EH (cell line): Measurements from ENCODE around the gene FREY1.

Experiments
- DNase-seq: peaks from one replicate; pipeline ENCODE4 v3.0.0-alpha.2; 2015; ENCODE audit warnings: low read depth

The FREY1 gene

DNA sequence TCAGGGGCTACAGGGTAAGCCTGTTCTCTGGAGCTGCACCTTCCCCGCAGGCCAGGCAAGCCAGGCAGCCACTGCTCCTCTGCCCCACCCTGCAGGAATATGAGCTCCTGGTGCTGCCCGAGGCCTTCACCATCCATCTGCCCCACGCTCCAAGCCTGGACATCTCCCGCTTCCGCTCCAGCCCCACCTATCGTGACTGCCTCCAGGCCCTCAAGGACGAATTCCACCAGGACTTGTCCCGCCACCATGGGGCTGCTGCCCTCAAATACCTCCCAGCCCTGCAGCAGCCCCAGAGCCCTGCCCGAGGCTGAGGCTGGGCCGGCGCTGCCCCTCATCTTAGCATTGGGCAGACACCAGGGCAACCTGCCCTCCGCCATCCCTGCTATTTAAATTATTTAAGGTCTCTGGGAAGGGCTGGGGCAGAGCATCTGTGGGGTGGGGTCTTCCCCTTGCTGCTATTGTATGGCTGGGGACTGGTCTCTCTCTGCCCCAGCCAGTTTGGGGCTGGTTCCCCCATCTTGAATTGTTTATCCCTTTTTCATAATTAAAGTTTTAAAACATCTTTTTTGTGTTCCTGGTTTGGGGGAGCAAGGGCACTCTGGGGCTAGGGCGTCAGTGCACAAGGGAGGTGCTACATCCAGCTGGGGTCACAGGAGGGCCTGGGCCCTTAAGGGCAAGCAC is 21.6 kb upstream of the FREY1 start:
- no peak for DNase-seq

GRCh38 chr11:45927684-45928413 is 20.8 kb upstream of the FREY1 start:
- DNase-seq, result no peak

DNA sequence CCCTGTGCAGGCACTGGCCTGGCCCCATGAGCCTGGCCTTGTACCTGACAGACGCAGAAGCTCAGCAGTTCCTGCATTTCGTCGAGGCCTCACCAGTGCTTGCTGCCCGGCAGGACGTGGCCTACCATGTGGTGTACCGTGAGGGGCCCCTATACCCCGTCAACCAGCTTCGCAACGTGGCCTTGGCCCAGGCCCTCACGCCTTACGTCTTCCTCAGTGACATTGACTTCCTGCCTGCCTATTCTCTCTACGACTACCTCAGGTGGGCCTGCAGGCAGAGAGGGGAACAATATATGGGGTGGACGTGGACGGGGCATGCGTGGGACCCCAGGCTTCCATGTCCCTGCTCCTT is 20.2 kb upstream of the FREY1 start:
- DNase-seq, result no peak

DNA sequence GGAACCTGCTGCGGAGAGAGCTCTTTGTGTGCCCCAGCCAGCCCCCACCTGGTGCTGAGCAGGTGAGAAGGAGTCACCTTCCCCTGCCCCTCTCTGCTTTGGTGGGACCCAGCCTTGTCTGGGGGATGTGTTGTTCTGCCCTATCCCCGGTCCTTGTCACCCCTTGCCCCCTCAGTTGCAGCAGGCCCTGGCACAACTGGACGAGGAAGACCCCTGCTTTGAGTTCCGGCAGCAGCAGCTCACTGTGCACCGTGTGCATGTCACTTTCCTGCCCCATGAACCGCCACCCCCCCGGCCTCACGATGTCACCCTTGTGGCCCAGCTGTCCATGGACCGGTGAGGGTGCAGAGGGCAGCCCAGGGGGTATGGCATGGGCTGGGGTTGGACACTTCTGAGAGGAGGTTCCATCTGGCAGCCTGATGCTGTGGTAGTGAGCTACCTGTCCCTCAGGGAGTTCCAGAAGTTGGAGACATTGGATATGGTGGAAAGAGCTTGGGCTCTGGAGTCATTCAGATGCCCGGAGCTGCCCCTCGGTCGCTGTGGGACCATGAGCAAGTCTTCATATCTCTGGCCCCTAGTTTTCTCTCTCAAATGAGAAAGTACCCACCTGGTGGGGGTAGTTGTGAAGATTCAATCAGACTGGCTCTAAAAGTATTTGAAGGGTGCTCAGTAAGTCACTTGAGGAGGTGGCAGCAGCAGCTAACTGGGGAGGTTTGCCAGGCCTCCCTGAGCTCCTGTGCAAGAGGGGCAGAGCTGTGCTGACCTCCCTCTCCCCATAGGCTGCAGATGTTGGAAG is 19.7 kb upstream of the FREY1 start:
- DNase-seq, result no peak

DNA sequence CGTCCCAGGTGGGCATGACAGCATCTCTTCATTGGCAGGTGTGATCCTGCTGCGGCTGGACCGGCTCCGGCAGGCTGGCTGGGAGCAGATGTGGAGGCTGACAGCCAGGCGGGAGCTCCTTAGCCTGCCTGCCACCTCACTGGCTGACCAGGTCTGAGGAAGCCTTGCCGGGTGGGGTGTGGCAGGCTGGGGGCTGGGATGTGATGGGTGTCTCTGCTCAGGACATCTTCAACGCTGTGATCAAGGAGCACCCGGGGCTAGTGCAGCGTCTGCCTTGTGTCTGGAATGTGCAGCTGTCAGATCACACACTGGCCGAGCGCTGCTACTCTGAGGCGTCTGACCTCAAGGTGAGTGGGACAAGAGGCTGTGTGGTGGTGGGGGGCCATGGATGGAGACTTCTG is 18.9 kb upstream of the FREY1 start:
- no peak for DNase-seq

DNA sequence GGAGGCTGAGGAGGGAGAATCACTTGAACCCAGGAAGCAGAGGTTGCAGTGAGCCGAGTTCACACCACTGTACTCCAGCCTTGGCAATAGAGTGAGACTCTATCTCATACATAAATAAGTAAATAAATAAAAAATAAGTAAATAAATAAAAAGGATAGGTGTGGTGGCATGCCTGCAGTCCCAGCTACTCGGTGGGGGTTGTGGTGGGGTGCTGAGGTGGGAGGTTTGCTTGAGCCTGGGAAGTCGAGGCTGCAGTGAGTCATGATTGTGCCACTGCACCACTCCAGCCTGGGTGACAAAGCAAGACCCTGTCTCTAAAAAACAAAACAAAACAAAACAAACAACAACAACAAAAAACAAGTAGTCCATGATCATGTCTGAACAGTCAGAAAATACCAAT is 18.5 kb upstream of the FREY1 start:
- DNase-seq, result no peak

- no peak for DNase-seq
Measured at GRCh38 chr11:45924927-45925326, 17.9 kb upstream of the FREY1 start.

DNA sequence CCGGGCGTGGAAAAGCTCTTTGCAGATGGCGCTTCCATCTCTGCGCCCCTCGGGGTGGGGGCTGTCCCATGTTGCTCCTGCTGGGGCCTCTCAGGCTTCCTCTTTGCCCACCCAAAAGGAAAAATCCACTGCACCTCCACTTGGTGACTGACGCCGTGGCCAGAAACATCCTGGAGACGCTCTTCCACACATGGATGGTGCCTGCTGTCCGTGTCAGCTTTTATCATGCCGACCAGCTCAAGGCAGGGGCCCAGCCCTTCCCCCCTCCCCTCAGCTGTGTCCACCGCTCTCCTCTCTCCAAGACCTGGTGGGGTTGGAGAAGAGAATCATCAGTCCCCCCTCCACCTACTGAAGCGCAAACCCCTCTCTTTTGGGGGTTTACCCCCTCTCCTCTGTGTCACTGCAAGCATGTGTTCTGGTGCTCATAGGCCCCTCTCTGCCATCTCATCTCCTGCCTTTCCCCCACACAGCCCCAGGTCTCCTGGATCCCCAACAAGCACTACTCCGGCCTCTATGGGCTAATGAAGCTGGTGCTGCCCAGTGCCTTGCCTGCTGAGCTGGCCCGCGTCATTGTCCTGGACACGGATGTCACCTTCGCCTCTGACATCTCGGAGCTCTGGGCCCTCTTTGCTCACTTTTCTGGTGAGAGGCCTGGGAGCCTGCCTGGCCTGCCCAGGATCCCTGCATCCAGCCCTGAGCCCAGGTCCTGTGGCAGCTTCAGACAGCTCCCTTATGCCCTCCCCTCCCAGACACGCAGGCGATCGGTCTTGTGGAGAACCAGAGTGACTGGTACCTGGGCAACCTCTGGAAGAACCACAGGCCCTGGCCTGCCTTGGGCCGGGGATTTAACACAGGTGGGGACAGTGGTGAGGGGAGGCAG is 17.2 kb upstream of the FREY1 start:
- no peak for DNase-seq

DNA sequence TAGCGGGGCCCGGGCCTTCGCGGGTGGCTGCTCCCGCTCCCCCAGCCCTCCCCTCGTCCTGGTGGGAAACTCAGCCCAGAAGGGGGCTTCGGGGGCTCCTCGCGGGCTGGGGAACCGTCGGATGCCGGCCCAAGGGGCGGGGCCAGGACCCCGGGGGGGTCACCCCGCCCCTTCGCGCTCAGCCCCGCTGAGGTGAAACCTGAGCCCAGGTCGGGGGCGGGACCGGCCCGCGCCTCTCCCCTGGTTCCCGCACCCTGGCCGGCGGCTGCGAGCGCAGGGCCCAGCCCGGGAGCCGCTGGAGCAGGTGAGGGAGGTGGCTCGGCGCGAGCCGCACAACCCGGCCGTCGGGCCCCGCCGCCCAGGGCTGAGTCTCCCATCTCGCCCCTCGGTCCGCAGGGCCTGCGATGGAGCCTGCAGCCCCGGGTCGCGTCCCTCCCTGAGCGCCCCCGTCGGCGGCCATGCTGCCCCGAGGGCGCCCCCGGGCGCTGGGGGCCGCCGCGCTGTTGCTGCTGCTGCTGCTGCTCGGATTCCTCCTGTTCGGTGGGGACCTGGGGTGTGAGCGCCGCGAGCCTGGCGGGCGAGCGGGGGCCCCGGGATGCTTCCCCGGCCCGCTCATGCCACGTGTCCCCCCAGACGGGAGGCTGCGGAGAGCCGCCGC is 15.5 kb upstream of the FREY1 start, which contains the start of gene LARGE2:
TSS of gene LARGE2 (plus strand) at position 232 of the 658 bp plus-strand sequence. CDS start at position 459, 227 bp downstream.
- no peak for DNase-seq

GRCh38 chr11:45921561-45922424 is 14.7 kb upstream of the FREY1 start:
- DNase-seq, result no peak

- no peak for DNase-seq
Measured at GRCh38 chr11:45920531-45921477, 13.7 kb upstream of the FREY1 start.

DNA sequence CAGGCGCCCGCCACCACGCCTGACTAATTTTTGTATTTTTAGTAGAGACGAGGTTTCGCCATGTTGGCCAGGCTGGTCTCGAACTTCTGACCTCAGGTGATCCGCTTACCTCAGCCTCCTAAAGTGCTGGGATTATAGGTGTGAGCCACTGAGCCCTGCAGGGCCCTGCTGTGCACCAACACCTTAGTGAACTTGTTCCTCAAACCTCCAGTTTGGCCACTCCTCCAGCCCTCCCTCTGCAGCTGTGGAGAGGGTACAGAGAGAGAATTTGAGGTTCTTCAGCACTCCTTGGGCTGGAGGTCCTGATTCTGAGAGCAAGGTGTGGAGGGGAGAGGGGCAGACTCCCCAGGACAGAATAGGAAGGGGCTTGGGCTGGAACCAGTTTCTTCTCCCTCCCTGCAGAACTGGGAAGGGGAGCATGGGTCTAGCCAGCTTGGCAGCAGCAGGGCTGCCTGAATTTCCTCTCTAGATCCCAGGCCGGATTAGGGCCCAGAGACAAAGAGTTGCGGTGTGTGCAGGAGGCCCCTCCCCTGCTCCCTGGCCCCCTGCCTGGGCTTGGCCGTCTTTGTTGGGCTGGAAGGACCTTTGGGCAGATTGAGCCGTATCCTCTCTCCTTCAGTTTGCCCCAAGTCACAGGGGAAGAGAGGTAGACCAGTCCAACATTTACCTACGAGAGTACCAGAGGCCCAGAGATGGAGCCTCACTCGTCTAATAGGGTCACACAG is 12.9 kb upstream of the FREY1 start:
- DNase-seq, result no peak

GRCh38 chr11:45918962-45919675 is 12.0 kb upstream of the FREY1 start:
- no peak for DNase-seq

DNA sequence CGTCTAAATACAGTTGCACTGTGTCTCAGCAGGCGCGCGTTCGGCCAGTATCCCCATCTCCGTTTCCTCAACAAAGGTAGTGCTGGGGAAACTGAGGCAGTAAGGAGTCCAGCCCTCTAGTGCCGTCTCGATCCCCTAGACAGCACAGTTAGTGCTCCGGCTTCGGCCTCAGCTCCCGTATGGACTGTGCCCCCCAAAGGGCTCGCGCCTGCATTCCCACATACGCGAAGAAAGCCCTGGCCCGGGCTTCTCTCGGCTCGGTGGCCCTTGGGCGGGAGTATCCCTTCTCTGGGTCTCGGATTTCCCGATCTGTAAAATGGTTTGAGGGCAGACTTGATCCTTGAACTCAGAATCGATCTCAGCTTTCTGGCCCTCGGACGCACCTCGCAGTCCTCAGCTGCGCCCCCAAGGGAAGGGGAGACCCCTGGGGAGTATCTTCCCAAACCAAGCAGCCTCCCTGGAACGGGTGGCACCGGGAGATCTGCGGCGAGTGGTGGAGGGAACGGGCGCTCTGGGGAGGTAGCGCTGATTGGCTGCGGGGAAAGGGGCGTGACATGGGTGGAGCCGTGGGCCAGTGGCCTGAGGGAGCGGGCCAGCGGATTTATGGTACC is 11.4 kb upstream of the FREY1 start:
- DNase-seq, result peak; percentile 81

DNA sequence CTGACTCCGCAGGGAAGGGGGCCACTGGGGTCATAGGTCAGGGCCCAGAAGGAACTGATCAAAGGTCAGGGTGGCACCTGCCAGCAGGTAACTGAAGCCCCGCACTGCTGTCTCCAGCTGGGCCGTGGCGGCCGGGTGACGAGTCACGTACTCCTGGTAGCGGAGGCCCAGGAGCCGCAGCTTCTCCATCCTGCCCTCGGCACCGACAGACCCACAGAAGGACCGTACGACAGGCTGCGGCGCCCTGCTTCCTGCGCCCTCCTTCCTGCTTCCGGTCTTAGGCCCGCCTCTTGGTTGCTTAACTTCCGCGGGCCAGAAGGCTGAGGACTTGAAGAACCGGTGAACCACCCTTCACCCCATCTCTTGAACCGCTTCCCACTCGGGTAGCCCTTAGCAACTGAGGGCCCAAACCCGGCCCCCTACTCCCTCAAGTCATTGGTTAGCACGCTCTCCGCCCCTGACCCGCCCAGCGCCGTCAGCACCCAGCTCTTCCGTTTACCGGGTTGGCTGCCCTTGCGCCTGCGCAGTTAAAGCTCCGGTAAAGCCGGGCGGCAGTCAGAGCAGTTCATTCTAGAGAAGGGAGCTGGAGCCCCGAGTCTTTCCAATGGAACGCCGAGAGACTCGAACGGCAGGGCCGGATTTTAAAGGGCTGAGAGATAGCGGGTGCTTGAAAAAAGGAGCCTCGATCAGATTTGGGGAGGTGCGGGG is 10.7 kb upstream of the FREY1 start, which contains the start of gene PEX16:
TSS of gene PEX16 (minus strand) at position 255 of the 708 bp plus-strand sequence. CDS start at position 189, 66 bp downstream.
- DNase-seq, result peak; percentile 100

DNA sequence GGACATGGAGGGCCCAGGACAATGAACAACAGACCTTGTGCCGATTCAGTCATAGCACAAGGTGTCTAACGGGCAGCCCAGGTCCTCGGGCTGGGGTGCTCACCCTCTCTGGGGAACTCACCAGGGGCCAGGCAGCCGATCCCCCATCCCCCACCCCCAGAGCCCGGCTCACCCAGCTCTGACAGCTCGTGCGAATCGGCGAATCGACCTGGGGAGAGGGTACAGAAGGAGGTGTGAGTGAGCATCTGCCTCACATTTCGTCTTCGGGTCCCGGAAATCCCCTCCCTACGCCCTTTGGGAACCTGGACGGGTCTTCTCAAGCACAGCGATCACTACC is 10.2 kb upstream of the FREY1 start:
- no peak for DNase-seq

DNA sequence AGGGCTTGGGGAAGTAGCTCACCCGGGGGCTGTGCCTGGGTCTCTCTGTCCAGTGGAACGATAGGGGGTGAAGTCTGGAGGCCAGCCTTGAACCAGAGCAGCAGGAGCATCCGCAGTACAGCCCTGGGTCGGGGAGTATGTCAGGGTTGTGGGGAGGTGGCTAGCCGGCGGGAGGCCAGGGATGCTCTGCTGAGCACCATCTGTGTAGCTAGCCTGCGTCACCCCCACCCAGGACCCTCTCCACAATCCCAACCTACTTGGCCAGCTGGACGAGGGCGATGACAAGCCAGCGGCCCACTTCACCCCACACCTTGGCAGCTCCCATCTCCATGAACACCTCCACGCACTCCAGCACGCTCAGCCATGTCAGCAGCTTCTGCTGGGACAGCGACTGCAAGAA is 8.4 kb upstream of the FREY1 start:
- DNase-seq, result no peak
